Measurements from ENCODE around the gene CCDC197.

DNA sequence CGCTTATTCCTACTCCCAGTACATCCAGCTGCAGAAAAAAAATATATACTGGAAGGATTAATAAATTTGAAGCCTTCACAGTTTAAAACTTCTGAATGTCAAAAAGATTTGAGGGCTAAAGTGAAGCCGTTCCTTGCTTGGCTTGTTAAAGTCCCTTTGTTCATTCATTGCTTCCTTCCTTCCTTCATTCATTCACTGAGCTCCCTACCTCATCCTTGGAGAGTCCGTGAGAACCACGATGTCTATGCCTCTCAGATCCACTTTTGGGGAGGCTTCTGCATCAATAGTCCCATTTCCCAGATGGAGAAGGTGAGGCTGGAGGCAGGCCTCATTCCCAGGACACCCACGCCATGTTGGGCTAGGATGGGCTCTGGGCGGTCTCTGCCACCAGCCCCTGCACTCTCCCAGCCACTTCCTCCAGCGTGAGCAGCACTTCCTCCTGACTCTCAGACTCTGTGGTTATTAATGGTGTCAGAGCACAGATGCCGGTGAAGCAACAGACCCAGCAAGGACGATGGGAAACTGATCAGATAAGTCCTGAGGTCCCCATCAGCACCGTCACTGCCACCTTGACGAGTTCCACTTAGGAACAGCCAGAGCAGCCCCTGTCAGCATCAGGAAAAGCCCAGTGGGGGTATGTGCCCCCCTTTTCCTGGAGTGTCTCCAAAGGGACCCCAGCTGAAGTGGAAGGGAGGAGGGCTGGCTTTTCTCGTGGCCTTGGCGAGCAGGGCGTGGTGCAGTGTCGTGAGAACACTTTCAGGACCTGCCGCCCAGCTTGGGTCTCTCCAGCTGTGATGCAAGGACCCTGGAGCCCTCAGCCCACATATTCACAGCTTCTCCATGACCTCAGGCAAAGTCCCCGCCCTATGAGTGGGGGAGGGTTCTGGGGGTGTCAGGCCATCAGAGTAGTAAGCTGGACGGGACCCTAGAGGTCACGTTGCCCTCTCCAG, 41.9 kb upstream of the CCDC197 start:
- no peak for TF ChIP-seq REST (IDR thresholded peaks at IDR 0.05; ENCODE audit: low read depth)
- no peak for TF ChIP-seq CEBPB (IDR thresholded peaks at IDR 0.05)
- no peak for TF ChIP-seq NFIC (IDR thresholded peaks at IDR 0.05)
